GM12801 (cell line): ENCODE data around the gene OR6C68.

Experiments
- TF ChIP-seq, protein P1 (sequence below): IDR thresholded peaks from one replicate; pipeline ENCODE4 v1.5.1; 2011; ENCODE audit warnings: control low read depth; ENCODE audit not compliant: insufficient read length; ENCODE audit errors: extremely low read depth

Gene OR6C68

DNA sequence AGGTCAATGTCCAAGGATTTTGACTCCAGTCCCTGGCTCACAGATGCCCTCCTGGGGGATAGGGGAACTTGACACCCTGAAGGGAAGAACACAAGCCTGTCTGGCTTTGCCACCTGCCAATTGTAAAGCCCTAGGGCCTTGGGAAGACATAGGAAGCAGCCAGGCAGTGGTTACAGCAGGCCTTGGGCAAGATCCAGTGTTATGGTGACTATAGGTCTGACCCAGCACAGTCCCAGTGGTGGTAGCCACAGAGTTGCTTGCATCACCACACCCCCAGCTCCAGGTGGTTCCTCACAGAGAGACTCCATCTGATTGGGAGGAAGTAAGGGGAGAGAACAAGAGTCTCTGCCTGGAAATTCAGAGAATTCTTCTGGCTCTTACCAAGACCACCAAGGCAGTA, 24.2 kb downstream of the OR6C68 start:
- TF ChIP-seq, protein P1, sequence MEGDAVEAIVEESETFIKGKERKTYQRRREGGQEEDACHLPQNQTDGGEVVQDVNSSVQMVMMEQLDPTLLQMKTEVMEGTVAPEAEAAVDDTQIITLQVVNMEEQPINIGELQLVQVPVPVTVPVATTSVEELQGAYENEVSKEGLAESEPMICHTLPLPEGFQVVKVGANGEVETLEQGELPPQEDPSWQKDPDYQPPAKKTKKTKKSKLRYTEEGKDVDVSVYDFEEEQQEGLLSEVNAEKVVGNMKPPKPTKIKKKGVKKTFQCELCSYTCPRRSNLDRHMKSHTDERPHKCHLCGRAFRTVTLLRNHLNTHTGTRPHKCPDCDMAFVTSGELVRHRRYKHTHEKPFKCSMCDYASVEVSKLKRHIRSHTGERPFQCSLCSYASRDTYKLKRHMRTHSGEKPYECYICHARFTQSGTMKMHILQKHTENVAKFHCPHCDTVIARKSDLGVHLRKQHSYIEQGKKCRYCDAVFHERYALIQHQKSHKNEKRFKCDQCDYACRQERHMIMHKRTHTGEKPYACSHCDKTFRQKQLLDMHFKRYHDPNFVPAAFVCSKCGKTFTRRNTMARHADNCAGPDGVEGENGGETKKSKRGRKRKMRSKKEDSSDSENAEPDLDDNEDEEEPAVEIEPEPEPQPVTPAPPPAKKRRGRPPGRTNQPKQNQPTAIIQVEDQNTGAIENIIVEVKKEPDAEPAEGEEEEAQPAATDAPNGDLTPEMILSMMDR = no peak
